Measurements from ENCODE around the gene PAX2.

- TF ChIP-seq CTCF (IDR thresholded peaks at IDR 0.05; ENCODE audit: control extremely low read depth in 1 of 3, insufficient read depth in 1 of 3, low read depth in 1 of 3, low read length in 3 of 3) = peak; percentile 29 to 34 (median 30); a peak in 3 of 4 replicates
- no peak for TF ChIP-seq MAX (IDR thresholded peaks at IDR 0.05)
- no peak for TF ChIP-seq POLR2A (IDR thresholded peaks at IDR 0.05; ENCODE audit: control extremely low read depth in 1 of 2, low read depth in 2 of 2, low read length in 2 of 2)
- no peak for TF ChIP-seq SP1 (IDR thresholded peaks at IDR 0.05; ENCODE audit: low read depth, low read length)
- TF ChIP-seq EZH2 (IDR thresholded peaks at IDR 0.05; ENCODE audit: low read depth, low read length, severe bottlenecking) = peak; percentile 86
Observed at GRCh38 chr10:100826983-100827818, 81.8 kb downstream of the PAX2 start.

All from H1 (cell line).